ENCODE measurements around the gene ALB. TPM values are rescaled to one million over a fixed set of nuclear protein-coding genes. Genes with fewer than 3 reads are reported as not detected.

The ALB gene
- total RNA-seq, 1 experiment from 2014 or later: 21.3 TPM

GRCh38 chr4:73454920-73455319 is 50.8 kb downstream of the ALB start:
- DNase-seq (ENCODE audit: low read depth, low spot score) (no peak), ATAC-seq (no peak)
- ChIA-PET POLR2A (no interaction called here), CTCF (no interaction called here)
- no peak overlapping the region for H3K4me3 ChIP-seq (ENCODE audit: low read depth in 2 of 2, low read length in 2 of 2)
- in situ Hi-C loops (cut with HindIII; ENCODE audit: low pct_unique_long_range_greater_than_20kb, low sequenced_read_pairs) (no loop called here), intact Hi-C loops (cut with micrococcal nuclease; ENCODE audit: unreplicated experiment) (no loop called here)
- no peak overlapping the region for H3K27ac ChIP-seq (ENCODE audit: low read length)
- no TSS peak for BruUV-seq (replicated peaks)
- H3K9me3 ChIP-seq (ENCODE audit: control insufficient read depth, insufficient read depth, low read depth, low read length): no peaks in the 10 kb centered on the region
- H3K27me3 ChIP-seq (ENCODE audit: control insufficient read depth, insufficient read depth, low read length): no peaks in the 10 kb centered on the region
- H3K4me1 ChIP-seq (ENCODE audit: control insufficient read depth, insufficient read depth, low read length): no peaks in the 10 kb centered on the region
- no peaks in the 10 kb centered on the region for H3K36me3 ChIP-seq (ENCODE audit: control insufficient read depth, insufficient read depth, low read length)
- TF ChIP-seq SIN3A (IDR thresholded peaks at IDR 0.05; ENCODE audit: borderline replicate concordance, insufficient read depth, low read depth, low read length): no peak
- no peak for TF ChIP-seq TCF7L2 (IDR thresholded peaks at IDR 0.05; ENCODE audit: low read depth, low read length)

DNA sequence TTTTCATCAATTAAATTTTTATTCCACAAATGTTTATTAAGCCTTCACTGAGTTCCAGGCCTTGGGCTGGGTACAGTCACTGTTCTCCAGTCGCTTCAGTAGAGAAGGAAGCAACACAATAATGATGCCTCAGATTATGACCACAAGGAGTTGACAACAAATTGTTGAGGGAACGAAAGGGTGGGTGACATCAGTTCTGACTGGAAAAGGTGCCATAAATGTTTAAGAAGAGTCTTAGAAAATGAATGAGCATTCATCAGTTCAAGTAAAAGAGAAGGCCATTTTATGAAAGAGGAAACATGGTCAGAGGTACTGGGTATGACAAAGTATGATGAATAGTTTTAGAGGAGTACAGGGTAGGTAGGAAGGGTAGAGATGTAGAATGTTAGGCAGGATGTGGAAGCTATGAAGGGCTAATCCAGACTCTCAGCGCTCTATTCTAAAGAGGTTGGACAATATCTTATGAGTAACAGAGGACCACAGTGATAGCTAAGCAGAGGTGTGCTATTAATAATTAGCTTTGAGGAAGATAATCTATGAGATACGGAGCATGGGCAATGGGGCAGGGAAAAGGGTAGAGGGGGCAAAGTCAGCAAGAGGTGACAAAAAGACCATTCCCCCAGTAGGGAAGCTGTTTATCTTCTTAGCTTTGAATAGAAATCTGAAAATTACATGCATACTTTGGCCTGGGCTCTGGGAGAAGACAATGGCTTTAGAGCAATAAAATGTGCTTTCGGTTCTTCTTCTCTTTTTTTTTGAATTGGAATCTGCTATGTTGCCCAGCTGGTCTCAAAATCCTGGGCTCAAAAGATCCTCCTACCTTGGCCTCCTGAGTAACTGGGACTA is 52.3 kb downstream of the ALB start:
- DNase-seq (ENCODE audit: low read depth, low spot score): no peak
- no peak overlapping the region for H3K27ac ChIP-seq (ENCODE audit: low read length)
- POLR2A ChIA-PET: interaction anchor here (0.5 kb wide), 1 partner anchor 557 kb away, joined by 3 read pairs; no protein-coding TSS in a partner anchor
- in situ Hi-C loops (cut with HindIII; ENCODE audit: low pct_unique_long_range_greater_than_20kb, low sequenced_read_pairs): no loop called here
- no TSS peak for BruUV-seq (replicated peaks)
- H3K36me3 ChIP-seq (ENCODE audit: control insufficient read depth, insufficient read depth, low read length): no peaks in the 10 kb centered on the region
- H3K4me1 ChIP-seq (ENCODE audit: control insufficient read depth, insufficient read depth, low read length): no peaks in the 10 kb centered on the region
- ATAC-seq: no peak
- intact Hi-C loops (cut with micrococcal nuclease; ENCODE audit: unreplicated experiment): no loop called here
- TF ChIP-seq TCF7L2 (IDR thresholded peaks at IDR 0.05; ENCODE audit: low read depth, low read length): no peak
- TF ChIP-seq CTCF (IDR thresholded peaks at IDR 0.05): no peak
- no peak for TF ChIP-seq SIN3A (IDR thresholded peaks at IDR 0.05; ENCODE audit: borderline replicate concordance, insufficient read depth, low read depth, low read length)
- no peak for TF ChIP-seq POLR2AphosphoS5 (IDR thresholded peaks at IDR 0.05; ENCODE audit: low read depth, low read length)
- TF ChIP-seq, protein P1, sequence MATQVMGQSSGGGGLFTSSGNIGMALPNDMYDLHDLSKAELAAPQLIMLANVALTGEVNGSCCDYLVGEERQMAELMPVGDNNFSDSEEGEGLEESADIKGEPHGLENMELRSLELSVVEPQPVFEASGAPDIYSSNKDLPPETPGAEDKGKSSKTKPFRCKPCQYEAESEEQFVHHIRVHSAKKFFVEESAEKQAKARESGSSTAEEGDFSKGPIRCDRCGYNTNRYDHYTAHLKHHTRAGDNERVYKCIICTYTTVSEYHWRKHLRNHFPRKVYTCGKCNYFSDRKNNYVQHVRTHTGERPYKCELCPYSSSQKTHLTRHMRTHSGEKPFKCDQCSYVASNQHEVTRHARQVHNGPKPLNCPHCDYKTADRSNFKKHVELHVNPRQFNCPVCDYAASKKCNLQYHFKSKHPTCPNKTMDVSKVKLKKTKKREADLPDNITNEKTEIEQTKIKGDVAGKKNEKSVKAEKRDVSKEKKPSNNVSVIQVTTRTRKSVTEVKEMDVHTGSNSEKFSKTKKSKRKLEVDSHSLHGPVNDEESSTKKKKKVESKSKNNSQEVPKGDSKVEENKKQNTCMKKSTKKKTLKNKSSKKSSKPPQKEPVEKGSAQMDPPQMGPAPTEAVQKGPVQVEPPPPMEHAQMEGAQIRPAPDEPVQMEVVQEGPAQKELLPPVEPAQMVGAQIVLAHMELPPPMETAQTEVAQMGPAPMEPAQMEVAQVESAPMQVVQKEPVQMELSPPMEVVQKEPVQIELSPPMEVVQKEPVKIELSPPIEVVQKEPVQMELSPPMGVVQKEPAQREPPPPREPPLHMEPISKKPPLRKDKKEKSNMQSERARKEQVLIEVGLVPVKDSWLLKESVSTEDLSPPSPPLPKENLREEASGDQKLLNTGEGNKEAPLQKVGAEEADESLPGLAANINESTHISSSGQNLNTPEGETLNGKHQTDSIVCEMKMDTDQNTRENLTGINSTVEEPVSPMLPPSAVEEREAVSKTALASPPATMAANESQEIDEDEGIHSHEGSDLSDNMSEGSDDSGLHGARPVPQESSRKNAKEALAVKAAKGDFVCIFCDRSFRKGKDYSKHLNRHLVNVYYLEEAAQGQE (IDR thresholded peaks at IDR 0.05; ENCODE audit: insufficient read depth in 1 of 2, low read depth in 2 of 2, low read length in 1 of 2): no peak
- no peaks in the 10 kb centered on the region for H3K27me3 ChIP-seq (ENCODE audit: control insufficient read depth, insufficient read depth, low read length)
- no peak overlapping the region for H3K4me3 ChIP-seq (ENCODE audit: low read depth in 2 of 2, low read length in 2 of 2)
- no peaks in the 10 kb centered on the region for H3K9me3 ChIP-seq (ENCODE audit: control insufficient read depth, insufficient read depth, low read depth, low read length)
- CTCF ChIA-PET: no interaction called here

Measured in Panc1 (cell line).